PFSK-1 (cell line): ENCODE results near the gene SPART.

Source experiments
- FOXP2 ChIP-seq: optimal IDR thresholded peaks from 2 replicates; pipeline ENCODE3; 2011; ENCODE audit warnings: borderline replicate concordance, control low read depth, inconsistent platforms; ENCODE audit not compliant: insufficient read depth; ENCODE audit errors: extremely low read length, extremely low read depth
- POLR2AphosphoS5 ChIP-seq: IDR thresholded peaks from 2 replicates; pipeline ENCODE4 v1.6.1; 2012; ENCODE audit warnings: low read depth, mild to moderate bottlenecking, control low read depth, low read length, moderate library complexity
- SIN3A ChIP-seq: IDR thresholded peaks from 2 replicates; pipeline ENCODE4 v1.6.1; 2012; ENCODE audit warnings: mild to moderate bottlenecking, low read length, moderate library complexity, borderline replicate concordance; ENCODE audit not compliant: insufficient read depth
- TAF1 ChIP-seq: IDR thresholded peaks from 2 replicates; pipeline ENCODE4 v1.6.1; 2012; ENCODE audit warnings: low read length, control low read depth, borderline replicate concordance; ENCODE audit not compliant: insufficient read depth
- TF ChIP-seq, protein P1 (sequence below), 2 experiments: IDR thresholded peaks; 2 replicates each; pipeline versions ENCODE4 v1.6.1 to v1.8.0; 2011 to 2012; ENCODE audit warnings: low read depth in 2 of 2, low read length in 2 of 2, control low read depth in 1 of 2, inconsistent platforms in 1 of 2, mild to moderate bottlenecking in 1 of 2, moderate library complexity in 1 of 2; ENCODE audit not compliant: insufficient read depth in 1 of 2

The SPART gene

DNA sequence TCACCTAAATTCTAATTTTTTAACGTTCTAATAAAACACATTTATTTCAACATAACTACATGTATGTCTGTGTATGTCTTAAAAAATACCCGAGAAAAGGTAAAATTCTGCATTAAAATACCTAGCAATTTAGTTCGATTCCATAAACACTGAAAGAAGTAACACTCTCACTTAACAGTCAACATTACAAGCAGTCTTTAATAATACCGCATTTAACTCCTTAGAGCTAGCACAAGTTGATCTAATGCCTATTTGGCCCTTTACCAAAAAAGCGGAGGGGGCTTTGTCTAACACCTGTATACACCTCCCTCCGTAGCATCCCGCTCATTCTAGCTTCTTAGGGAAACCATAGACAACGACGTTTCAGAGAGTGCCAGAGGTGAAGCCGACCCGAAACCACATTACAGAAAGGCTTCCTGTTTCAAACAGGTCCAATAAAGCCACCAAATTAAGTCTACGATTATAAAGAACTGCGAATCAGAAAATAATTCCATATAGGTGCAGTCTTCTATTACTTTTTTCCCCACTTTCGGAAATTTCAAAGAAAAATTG lies 1.2 kb downstream of the SPART start:
- no peak for TF ChIP-seq FOXP2
- TF ChIP-seq TAF1: no peak
- TF ChIP-seq SIN3A: no peak
- no peak for TF ChIP-seq POLR2AphosphoS5
- TF ChIP-seq, protein P1, sequence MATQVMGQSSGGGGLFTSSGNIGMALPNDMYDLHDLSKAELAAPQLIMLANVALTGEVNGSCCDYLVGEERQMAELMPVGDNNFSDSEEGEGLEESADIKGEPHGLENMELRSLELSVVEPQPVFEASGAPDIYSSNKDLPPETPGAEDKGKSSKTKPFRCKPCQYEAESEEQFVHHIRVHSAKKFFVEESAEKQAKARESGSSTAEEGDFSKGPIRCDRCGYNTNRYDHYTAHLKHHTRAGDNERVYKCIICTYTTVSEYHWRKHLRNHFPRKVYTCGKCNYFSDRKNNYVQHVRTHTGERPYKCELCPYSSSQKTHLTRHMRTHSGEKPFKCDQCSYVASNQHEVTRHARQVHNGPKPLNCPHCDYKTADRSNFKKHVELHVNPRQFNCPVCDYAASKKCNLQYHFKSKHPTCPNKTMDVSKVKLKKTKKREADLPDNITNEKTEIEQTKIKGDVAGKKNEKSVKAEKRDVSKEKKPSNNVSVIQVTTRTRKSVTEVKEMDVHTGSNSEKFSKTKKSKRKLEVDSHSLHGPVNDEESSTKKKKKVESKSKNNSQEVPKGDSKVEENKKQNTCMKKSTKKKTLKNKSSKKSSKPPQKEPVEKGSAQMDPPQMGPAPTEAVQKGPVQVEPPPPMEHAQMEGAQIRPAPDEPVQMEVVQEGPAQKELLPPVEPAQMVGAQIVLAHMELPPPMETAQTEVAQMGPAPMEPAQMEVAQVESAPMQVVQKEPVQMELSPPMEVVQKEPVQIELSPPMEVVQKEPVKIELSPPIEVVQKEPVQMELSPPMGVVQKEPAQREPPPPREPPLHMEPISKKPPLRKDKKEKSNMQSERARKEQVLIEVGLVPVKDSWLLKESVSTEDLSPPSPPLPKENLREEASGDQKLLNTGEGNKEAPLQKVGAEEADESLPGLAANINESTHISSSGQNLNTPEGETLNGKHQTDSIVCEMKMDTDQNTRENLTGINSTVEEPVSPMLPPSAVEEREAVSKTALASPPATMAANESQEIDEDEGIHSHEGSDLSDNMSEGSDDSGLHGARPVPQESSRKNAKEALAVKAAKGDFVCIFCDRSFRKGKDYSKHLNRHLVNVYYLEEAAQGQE (IDR thresholded peaks at IDR 0.05; ENCODE audit: insufficient read depth in 1 of 2, low read depth in 2 of 2, low read length in 2 of 2): no peak

DNA sequence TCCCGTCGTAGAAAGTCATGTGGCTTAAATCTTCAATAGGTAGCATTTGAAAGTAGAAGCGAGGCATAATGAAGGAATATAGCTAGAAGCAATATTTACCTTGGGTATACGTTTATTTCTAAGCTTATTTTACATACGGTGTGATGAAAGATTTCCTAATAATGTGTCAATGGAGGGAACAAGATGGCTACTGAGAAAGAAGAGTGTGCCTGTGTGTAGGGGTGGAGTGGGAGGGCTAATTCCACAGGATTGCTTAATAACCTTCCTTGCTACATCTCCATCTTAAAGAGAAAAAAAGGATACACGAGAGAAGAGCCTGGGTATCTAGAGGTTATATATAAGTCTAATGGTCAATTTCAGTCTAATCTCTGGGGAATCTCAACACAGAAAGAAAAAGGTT lies 2.0 kb downstream of the SPART start:
- TF ChIP-seq POLR2AphosphoS5: no peak
- TF ChIP-seq, protein P1 (IDR thresholded peaks at IDR 0.05; ENCODE audit: insufficient read depth in 1 of 2, low read depth in 2 of 2, low read length in 2 of 2): no peak
- no peak for TF ChIP-seq FOXP2
- no peak for TF ChIP-seq TAF1
- no peak for TF ChIP-seq SIN3A

DNA sequence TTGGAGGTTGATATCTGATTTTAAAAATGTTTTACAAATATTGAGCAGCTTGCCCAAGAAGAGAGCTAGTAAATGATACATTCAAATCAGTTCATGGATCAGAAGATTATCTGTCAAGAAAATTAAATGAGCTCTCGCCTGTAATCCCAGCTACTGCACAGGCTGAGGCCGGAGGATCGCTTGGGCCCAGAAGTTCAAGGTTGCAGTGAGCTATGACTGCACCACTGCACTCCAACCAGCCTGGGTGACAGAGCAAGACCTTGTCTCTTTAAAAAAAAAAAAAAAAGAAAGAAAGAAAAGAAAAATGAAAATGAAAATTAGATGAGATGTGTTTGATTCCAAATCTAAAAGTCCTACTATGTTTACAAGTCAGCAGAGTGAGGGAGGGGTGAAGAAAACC lies 2.4 kb downstream of the SPART start:
- TF ChIP-seq FOXP2: no peak
- TF ChIP-seq, protein P1 (IDR thresholded peaks at IDR 0.05; ENCODE audit: insufficient read depth in 1 of 2, low read depth in 2 of 2, low read length in 2 of 2): no peak
- no peak for TF ChIP-seq TAF1
- no peak for TF ChIP-seq POLR2AphosphoS5
- no peak for TF ChIP-seq SIN3A

DNA sequence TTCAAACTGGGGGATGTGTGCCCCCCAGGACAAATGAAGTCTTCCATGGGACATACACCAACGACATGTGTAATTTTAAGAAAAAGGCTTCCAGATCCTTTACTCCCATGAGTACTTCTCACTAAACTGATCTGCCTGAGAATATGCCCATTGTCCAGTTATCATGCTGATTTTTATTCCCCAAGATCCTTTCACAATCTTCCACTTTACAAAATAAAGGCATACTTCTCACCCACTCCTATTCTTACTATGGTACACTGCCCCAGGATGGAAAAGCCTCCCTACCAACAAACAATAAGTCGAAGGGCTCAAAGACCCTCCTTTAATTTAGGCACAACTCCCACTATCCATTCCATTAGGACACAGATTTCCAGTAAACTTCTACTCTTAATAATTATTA lies 3.5 kb downstream of the SPART start:
- TF ChIP-seq TAF1 (no peak), FOXP2 (no peak), SIN3A (no peak), POLR2AphosphoS5 (no peak)
- TF ChIP-seq, protein P1 (IDR thresholded peaks at IDR 0.05; ENCODE audit: insufficient read depth in 1 of 2, low read depth in 2 of 2, low read length in 2 of 2): no peak

DNA sequence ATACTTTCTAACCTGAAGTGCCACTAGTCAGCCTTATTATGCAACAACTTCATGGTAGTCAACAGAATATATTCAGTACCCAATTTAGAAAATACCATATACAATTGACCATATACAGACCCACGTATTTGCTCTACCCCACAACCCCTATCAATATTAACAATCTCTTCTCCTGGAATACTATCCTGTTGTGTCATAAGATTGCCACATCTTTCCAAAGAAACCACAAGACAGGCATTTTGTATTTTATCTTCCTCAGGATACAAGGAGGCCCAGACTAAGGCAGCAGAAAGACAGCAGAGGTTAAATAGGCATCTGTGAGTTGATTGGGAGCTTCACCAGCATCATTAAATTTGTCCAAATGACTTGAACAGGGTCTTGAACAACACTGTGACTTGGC lies 4.5 kb downstream of the SPART start:
- no peak for TF ChIP-seq SIN3A
